ENCODE measurements around the gene FAM13A.
A peak's percentile ranks its signal among the peaks of the same experiment; 100 is the strongest.
"Not testable (repeated sequence)": the region's sequence is repeated elsewhere in the genome, so short reads cannot be mapped to it uniquely, and the experiment has no call there.

The FAM13A gene

GRCh38 chr4:88857588-88857987 lies 199.4 kb downstream of the FAM13A start (continued):
- TF ChIP-seq ZBTB26 (tag by site-specific recombination; optimal IDR thresholded peaks at IDR 0.05) (no peak), ZNF274 (IDR thresholded peaks at IDR 0.05; ENCODE audit: low read length) (no peak), ZNF274 (tag by site-specific recombination; IDR thresholded peaks at IDR 0.05; ENCODE audit: borderline replicate concordance) (no peak), ZNF596 (tag by site-specific recombination; IDR thresholded peaks at IDR 0.05) (no peak), ZNF623 (tag by site-specific recombination; IDR thresholded peaks at IDR 0.05) (no peak)

GRCh38 chr4:88854481-88854880 lies 202.5 kb downstream of the FAM13A start:
- no peak overlapping the region for H3K4me3 ChIP-seq (ENCODE audit: low read depth, low read length)
- no peaks in the 10 kb centered on the region for H3K4me1 ChIP-seq (ENCODE audit: control insufficient read depth, insufficient read depth, low read length)
- CTCF ChIA-PET, result no interaction called here
- TF ChIP-seq OSR2 (tag by site-specific recombination; IDR thresholded peaks at IDR 0.05) (no peak), ZNF660 (tag by site-specific recombination; IDR thresholded peaks at IDR 0.05) (no peak), WT1 (tag by site-specific recombination; IDR thresholded peaks at IDR 0.05) (no peak), ZNF24 (tag by site-specific recombination; IDR thresholded peaks at IDR 0.05) (no peak), KLF9 (tag by site-specific recombination; IDR thresholded peaks at IDR 0.05; ENCODE audit: low read depth) (no peak)
- POLR2A ChIA-PET, result no interaction called here
- H3K27ac ChIP-seq (ENCODE audit: extremely low read depth, low read depth, low read length), result no peak overlapping the region
- no peaks in the 10 kb centered on the region for H3K9me3 ChIP-seq (ENCODE audit: control insufficient read depth, insufficient read depth, low read depth, low read length)
- H3K36me3 ChIP-seq (ENCODE audit: control insufficient read depth in 2 of 2, insufficient read depth in 1 of 2, low read length in 2 of 2), result no peaks in the 10 kb centered on the region

GRCh38 chr4:88853583-88853982 lies 203.4 kb downstream of the FAM13A start:
- H3K4me1 ChIP-seq (ENCODE audit: control insufficient read depth, insufficient read depth, low read length); H3K36me3 ChIP-seq (ENCODE audit: control insufficient read depth in 2 of 2, insufficient read depth in 1 of 2, low read length in 2 of 2); H3K27ac ChIP-seq (ENCODE audit: extremely low read depth, low read depth, low read length); H3K9me3 ChIP-seq (ENCODE audit: control insufficient read depth, insufficient read depth, low read depth, low read length); POLR2A ChIA-PET; CTCF ChIA-PET; H3K4me3 ChIP-seq (ENCODE audit: low read depth, low read length): not testable (repeated sequence)

- H3K4me3 ChIP-seq (ENCODE audit: low read depth, low read length), result no peak overlapping the region
- no peaks in the 10 kb centered on the region for H3K9me3 ChIP-seq (ENCODE audit: control insufficient read depth, insufficient read depth, low read depth, low read length)
- no peaks in the 10 kb centered on the region for H3K4me1 ChIP-seq (ENCODE audit: control insufficient read depth, insufficient read depth, low read length)
- TF ChIP-seq ZNF398 (tag by site-specific recombination; IDR thresholded peaks at IDR 0.05), result peak; percentile 54
- TF ChIP-seq HOXA7 (CRISPR knock-in tag; IDR thresholded peaks at IDR 0.05; ENCODE audit: borderline replicate concordance), result no peak
- H3K36me3 ChIP-seq (ENCODE audit: control insufficient read depth in 2 of 2, insufficient read depth in 1 of 2, low read length in 2 of 2), result no peaks in the 10 kb centered on the region
- ChIA-PET CTCF (interaction anchor here (0.6 kb wide), 2 partner anchors 114 to 321 kb away, joined by 3 to 5 read pairs; no protein-coding TSS in a partner anchor), POLR2A (no interaction called here)
- no peak overlapping the region for H3K27ac ChIP-seq (ENCODE audit: extremely low read depth, low read depth, low read length)
Measured at GRCh38 chr4:88846206-88846790, 210.7 kb downstream of the FAM13A start.

- H3K4me3 ChIP-seq (ENCODE audit: low read depth, low read length), result no peak overlapping the region
- H3K4me1 ChIP-seq (ENCODE audit: control insufficient read depth, insufficient read depth, low read length), result no peaks in the 10 kb centered on the region
- H3K9me3 ChIP-seq (ENCODE audit: control insufficient read depth, insufficient read depth, low read depth, low read length), result no peaks in the 10 kb centered on the region
- H3K36me3 ChIP-seq (ENCODE audit: control insufficient read depth in 2 of 2, insufficient read depth in 1 of 2, low read length in 2 of 2), result no peaks in the 10 kb centered on the region
- no peak overlapping the region for H3K27ac ChIP-seq (ENCODE audit: extremely low read depth, low read depth, low read length)
- TF ChIP-seq OSR2 (tag by site-specific recombination; IDR thresholded peaks at IDR 0.05), result peak; percentile 38; the same call in 1 of the 2 replicates
- peak; percentile 40; the same call in 1 of the 2 replicates for TF ChIP-seq FEZF1 (tag by site-specific recombination; IDR thresholded peaks at IDR 0.05)
- TF ChIP-seq ZEB2 (tag by site-specific recombination; IDR thresholded peaks at IDR 0.05), result 0 out of 2 replicates have a peak, but pooled peaks have one; percentile 17
- no peak for TF ChIP-seq ZNF416 (tag by site-specific recombination; IDR thresholded peaks at IDR 0.05)
- no peak for TF ChIP-seq ZNF112 (tag by site-specific recombination; IDR thresholded peaks at IDR 0.05)
- peak; percentile 29; the same call in 1 of the 2 replicates for TF ChIP-seq ZBTB17 (tag by site-specific recombination; IDR thresholded peaks at IDR 0.05)
- no peak for TF ChIP-seq PRDM6 (tag by site-specific recombination; IDR thresholded peaks at IDR 0.05)
- CTCF ChIA-PET, result no interaction called here
- POLR2A ChIA-PET, result no interaction called here
Measured at GRCh38 chr4:88843067-88843685, 213.8 kb downstream of the FAM13A start.
